Vagina (tissue), 2 donors: Measurements from ENCODE around the gene NAGLU. TPM values are rescaled to one million over a fixed set of nuclear protein-coding genes. Genes with fewer than 3 reads are reported as not detected.

Experiments
- DNase-seq, 2 donors: peaks; one replicate each; pipeline ENCODE4 v3.0.0-alpha.2; 2017; ENCODE audit errors: extremely low spot score in 2 of 2
- H3K27ac ChIP-seq: fragments of 200-600 bp; sonication (generic); one replicate; pipeline ENCODE4 v1.5.1; 2019
- H3K27me3 ChIP-seq: fragments of 200-600 bp; sonication (generic); one replicate; pipeline ENCODE4 v1.5.1; 2019
- H3K36me3 ChIP-seq, 2 donors: fragments of 200-600 bp; sonication (generic); one replicate each; pipeline ENCODE4 v1.5.1; 2017 to 2019
- H3K4me1 ChIP-seq: fragments of 200-600 bp; sonication (generic); one replicate; pipeline ENCODE4 v1.5.1; 2019
- H3K4me3 ChIP-seq, 2 donors: fragments of 200-600 bp; sonication (generic); 1 replicate in 1 of 2; 2 replicates in 1 of 2; pipeline ENCODE4 v1.5.1; 2016 to 2019
- H3K9me3 ChIP-seq: fragments of 200-600 bp; sonication (generic); one replicate; pipeline ENCODE4 v1.5.1; 2019
- CTCF ChIP-seq, 3 experiments: fragments of 450-650 bp in 2 of 3; fragments of 200-600 bp in 1 of 3; sonication (generic) in 1 of 3; IDR thresholded peaks; one replicate each; pipeline ENCODE4 v1.5.1; 2017 to 2019; ENCODE audit warnings: antibody characterized with exemption in 3 of 3, mild to moderate bottlenecking in 2 of 3, moderate library complexity in 2 of 3
- POLR2A ChIP-seq, 2 donors: fragments of 450-650 bp; IDR thresholded peaks; one replicate each; pipeline ENCODE4 v1.6.1; 2017; ENCODE audit warnings: antibody characterized with exemption in 2 of 2, mild to moderate bottlenecking in 2 of 2, moderate library complexity in 2 of 2
- POLR2AphosphoS5 ChIP-seq, 2 donors: sonication (generic); formaldehyde crosslinking; IDR thresholded peaks; one replicate each; pipeline ENCODE4 v1.9.0; 2017; ENCODE audit warnings: antibody characterized with exemption in 2 of 2, mild to moderate bottlenecking in 2 of 2, low read depth in 1 of 2; ENCODE audit not compliant: insufficient read depth in 1 of 2
- intact Hi-C: fragments of 100-400 bp; cut with DNase I; formaldehyde crosslinking; loops from one replicate; pipeline ENCODE4 v1.15.1; 2023
- total RNA-seq: library from RNA; depleted of rRNA; stranded (reverse); fragments of >200 nt; gene quantifications from one replicate; pipeline ENCODE4 v1.2.3, GENCODE V29; 2016

NAGLU gene
- total RNA-seq, 1 donor from 2014 or later, result 24.6 TPM

DNA sequence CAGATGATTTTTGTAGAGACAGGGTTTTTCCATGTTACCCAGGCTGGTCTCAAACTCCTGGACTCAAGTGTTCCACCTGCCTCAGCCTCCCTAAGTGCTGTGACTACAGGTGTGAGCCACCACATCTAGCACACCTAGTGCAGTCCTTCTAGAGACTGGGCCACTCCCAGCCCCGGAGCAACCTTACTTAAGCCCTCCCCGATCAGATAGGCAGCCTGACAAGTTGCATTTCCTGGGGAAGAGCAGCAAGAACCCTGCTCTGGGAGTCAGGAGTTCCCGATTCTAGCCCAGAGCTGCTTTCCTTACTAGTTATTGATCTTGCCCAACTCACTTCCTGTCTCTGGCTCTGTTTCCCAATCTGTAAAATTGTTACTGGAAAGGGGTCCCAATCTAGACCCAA lies 7.0 kb upstream of the NAGLU start:
- Histone ChIP-seq H3K4me3 (no peak overlapping the region), H3K27me3 (no peaks in the 10 kb centered on the region), H3K27ac (no peak overlapping the region), H3K9me3 (no peaks in the 10 kb centered on the region), H3K4me1 (peaks cover 45% of the 10 kb centered on the region), H3K36me3 (no peaks in the 10 kb centered on the region)
- TF ChIP-seq POLR2A (IDR thresholded peaks at IDR 0.05) (no peak), POLR2AphosphoS5 (IDR thresholded peaks at IDR 0.05; ENCODE audit: insufficient read depth in 1 of 2, low read depth in 1 of 2) (no peak), CTCF (IDR thresholded peaks at IDR 0.05) (no peak)
- DNase-seq, result no peak
- intact Hi-C loops, result no loop called here

DNA sequence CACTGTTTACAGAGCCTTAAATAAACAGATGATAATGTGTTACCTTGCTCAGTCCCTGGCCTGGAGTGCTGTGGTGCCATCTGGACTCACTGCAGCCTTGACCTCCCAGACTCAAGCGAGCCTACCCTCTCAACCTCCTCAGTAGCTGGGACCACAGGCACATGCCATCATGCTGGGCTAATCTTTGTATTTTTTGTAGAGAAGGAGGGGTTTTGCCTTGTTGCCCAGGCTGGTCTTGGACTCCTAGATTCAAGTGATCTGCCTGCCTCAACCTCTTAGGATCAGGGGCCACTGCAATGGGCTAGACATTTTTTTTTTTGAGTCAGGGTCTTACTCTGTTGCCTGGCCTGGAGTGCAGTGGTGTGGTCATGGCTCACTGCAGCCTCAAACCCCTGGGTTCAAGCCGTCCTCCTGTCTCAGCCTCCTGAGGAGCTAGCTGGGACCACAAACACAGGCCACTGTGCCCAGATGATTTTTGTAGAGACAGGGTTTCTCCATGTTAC lies 5.0 kb upstream of the NAGLU start:
- Histone ChIP-seq H3K36me3 (no peaks in the 10 kb centered on the region), H3K4me3 (no peak overlapping the region), H3K27me3 (no peaks in the 10 kb centered on the region), H3K4me1 (peaks cover 50% of the 10 kb centered on the region), H3K27ac (peak overlapping the region; percentile 70), H3K9me3 (no peaks in the 10 kb centered on the region)
- TF ChIP-seq POLR2AphosphoS5 (IDR thresholded peaks at IDR 0.05; ENCODE audit: insufficient read depth in 1 of 2, low read depth in 1 of 2) (no peak), POLR2A (IDR thresholded peaks at IDR 0.05) (no peak), CTCF (IDR thresholded peaks at IDR 0.05) (no peak)
- intact Hi-C loops, result no loop called here
- no peak for DNase-seq

- Histone ChIP-seq H3K36me3 (no peaks in the 10 kb centered on the region), H3K27me3 (no peaks in the 10 kb centered on the region), H3K27ac (peak overlapping the region; percentile 70), H3K4me3 (peak overlapping the region; percentile 44 to 71), H3K9me3 (no peaks in the 10 kb centered on the region), H3K4me1 (peaks cover 44% of the 10 kb centered on the region)
- intact Hi-C loops, result no loop called here
- TF ChIP-seq POLR2AphosphoS5 (IDR thresholded peaks at IDR 0.05; ENCODE audit: insufficient read depth in 1 of 2, low read depth in 1 of 2), result peak in 1 of 2 donors; percentile 3
- TF ChIP-seq CTCF (IDR thresholded peaks at IDR 0.05), result peak in 1 of 3 experiments; percentile 36
- TF ChIP-seq POLR2A (IDR thresholded peaks at IDR 0.05), result peak in 1 of 2 donors; percentile 32
- no peak for DNase-seq
Observed at GRCh38 chr17:42531455-42532354, 4.3 kb upstream of the NAGLU start.

- no peaks in the 10 kb centered on the region for H3K27me3 ChIP-seq
- intact Hi-C loops, result no loop called here
- TF ChIP-seq POLR2AphosphoS5 (IDR thresholded peaks at IDR 0.05; ENCODE audit: insufficient read depth in 1 of 2, low read depth in 1 of 2), result no peak
- no peak for TF ChIP-seq CTCF (IDR thresholded peaks at IDR 0.05)
- TF ChIP-seq POLR2A (IDR thresholded peaks at IDR 0.05), result no peak
- DNase-seq, result no peak
- no peaks in the 10 kb centered on the region for H3K9me3 ChIP-seq
- H3K4me3 ChIP-seq, result peak overlapping the region; percentile 62 to 95
- H3K36me3 ChIP-seq, result peaks cover 0 to 15% of the 10 kb centered on the region in 2 donors
- H3K27ac ChIP-seq, result peak overlapping the region; percentile 92
- peaks cover 38% of the 10 kb centered on the region for H3K4me1 ChIP-seq
Observed at GRCh38 chr17:42535155-42536047, 640 bp upstream of the NAGLU start.
